ENCODE measurements around the gene NACC2.
"Not testable (repeated sequence)": the region's sequence is repeated elsewhere in the genome, so short reads cannot be mapped to it uniquely, and the experiment has no call there.

The NACC2 gene

DNA sequence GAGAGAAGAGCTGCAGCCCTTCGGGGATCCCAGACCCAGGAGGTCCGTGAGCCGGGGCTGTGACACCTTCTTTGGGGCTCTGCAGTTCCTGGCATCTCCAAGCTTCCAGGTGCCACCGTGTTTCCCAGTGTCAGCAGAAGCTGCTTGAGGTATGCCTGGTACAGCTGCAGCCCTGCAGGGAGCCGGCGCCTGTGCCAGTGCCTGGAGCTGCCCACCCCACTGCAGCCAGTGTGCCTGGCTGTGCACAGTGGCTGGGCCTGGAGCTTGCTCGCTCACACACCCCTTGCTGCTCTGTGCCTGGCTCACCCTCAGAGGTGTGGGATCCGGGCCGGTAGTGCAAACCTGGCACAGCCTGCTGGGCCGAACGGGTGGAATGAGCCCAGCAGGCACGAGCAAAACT lies 65.5 kb downstream of the NACC2 start:
- H3K27me3 ChIP-seq (ENCODE audit: control insufficient read depth, low read length), result no peaks in the 10 kb centered on the region
- TF ChIP-seq, protein P1, sequence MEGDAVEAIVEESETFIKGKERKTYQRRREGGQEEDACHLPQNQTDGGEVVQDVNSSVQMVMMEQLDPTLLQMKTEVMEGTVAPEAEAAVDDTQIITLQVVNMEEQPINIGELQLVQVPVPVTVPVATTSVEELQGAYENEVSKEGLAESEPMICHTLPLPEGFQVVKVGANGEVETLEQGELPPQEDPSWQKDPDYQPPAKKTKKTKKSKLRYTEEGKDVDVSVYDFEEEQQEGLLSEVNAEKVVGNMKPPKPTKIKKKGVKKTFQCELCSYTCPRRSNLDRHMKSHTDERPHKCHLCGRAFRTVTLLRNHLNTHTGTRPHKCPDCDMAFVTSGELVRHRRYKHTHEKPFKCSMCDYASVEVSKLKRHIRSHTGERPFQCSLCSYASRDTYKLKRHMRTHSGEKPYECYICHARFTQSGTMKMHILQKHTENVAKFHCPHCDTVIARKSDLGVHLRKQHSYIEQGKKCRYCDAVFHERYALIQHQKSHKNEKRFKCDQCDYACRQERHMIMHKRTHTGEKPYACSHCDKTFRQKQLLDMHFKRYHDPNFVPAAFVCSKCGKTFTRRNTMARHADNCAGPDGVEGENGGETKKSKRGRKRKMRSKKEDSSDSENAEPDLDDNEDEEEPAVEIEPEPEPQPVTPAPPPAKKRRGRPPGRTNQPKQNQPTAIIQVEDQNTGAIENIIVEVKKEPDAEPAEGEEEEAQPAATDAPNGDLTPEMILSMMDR (IDR thresholded peaks at IDR 0.05; ENCODE audit: low read depth, low read length, poor library complexity, severe bottlenecking), result no peak
- TF ChIP-seq EZH2phosphoT487 (IDR thresholded peaks at IDR 0.05; ENCODE audit: borderline replicate concordance, low read length), result no peak
- H3K4me2 ChIP-seq (ENCODE audit: low read length), result no peak overlapping the region
- no peaks in the 10 kb centered on the region for H3K9me2 ChIP-seq (replicated peaks; ENCODE audit: control insufficient read depth, low read length)
- no peaks in the 10 kb centered on the region for H4K20me1 ChIP-seq (ENCODE audit: control insufficient read depth, insufficient read depth, low read depth, low read length)
- H3K27ac ChIP-seq (ENCODE audit: low read depth, low read length), result no peak overlapping the region
- no peak overlapping the region for H3K4me3 ChIP-seq (ENCODE audit: low read length)
- no peaks in the 10 kb centered on the region for H3K79me2 ChIP-seq (ENCODE audit: control insufficient read depth, low read length)
- H3K4me1 ChIP-seq (ENCODE audit: control insufficient read depth, low read length), result no peaks in the 10 kb centered on the region
- no peaks in the 10 kb centered on the region for H3F3A ChIP-seq (ENCODE audit: control insufficient read depth, insufficient read depth)
- peaks cover 9% of the 10 kb centered on the region; the same call in 1 of the 2 replicates for H3K9me3 ChIP-seq (ENCODE audit: control insufficient read depth, insufficient read depth, low read length)
- H3K36me3 ChIP-seq (ENCODE audit: control insufficient read depth, low read length), result no peaks in the 10 kb centered on the region

DNA sequence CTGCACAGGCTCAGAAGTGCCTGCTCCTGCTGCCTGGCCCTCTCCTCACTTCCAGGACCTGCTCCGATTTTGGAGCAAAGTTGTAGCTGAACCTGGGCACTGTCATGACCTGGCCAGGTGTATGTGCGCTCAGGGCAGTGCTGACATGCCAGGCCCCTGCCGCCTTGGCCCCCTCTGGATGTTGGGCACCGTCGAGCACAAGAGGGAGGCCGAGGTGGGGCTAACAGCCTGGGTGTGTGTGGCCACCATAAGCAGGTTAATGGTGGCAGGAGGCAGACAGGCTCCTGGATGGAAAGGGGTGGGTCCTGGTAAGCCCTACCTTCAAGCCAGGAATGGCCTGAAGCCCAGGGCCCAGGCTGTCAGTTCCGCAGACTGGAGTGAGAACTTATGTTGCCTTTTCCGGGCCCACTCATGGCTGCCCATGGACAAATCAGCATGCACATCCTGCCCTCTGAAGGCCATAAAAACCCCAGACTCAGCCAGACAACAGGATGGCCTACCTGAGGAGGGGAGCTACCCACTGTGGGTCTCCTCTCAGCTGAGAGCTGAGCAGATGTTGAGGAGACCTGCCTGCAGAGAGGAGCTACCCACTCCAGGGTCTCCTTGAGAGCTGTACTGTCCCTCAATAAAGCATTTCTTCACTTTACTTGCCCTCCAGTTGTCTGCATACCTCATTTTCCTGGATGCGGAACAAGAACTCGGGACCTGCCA lies 66.2 kb downstream of the NACC2 start:
- no peak for TF ChIP-seq EZH2phosphoT487 (IDR thresholded peaks at IDR 0.05; ENCODE audit: borderline replicate concordance, low read length)
- TF ChIP-seq, protein P1 (IDR thresholded peaks at IDR 0.05; ENCODE audit: low read depth, low read length, poor library complexity, severe bottlenecking), result no peak
- Histone ChIP-seq H3K79me2 (ENCODE audit: control insufficient read depth, low read length) (no peaks in the 10 kb centered on the region), H3F3A (ENCODE audit: control insufficient read depth, insufficient read depth) (no peaks in the 10 kb centered on the region), H3K9me2 (replicated peaks; ENCODE audit: control insufficient read depth, low read length) (no peaks in the 10 kb centered on the region), H3K27ac (ENCODE audit: low read depth, low read length) (no peak overlapping the region), H3K4me2 (ENCODE audit: low read length) (no peak overlapping the region), H3K4me1 (ENCODE audit: control insufficient read depth, low read length) (no peaks in the 10 kb centered on the region), H3K4me3 (ENCODE audit: low read length) (no peak overlapping the region), H3K36me3 (ENCODE audit: control insufficient read depth, low read length) (no peaks in the 10 kb centered on the region), H4K20me1 (ENCODE audit: control insufficient read depth, insufficient read depth, low read depth, low read length) (no peaks in the 10 kb centered on the region), H3K27me3 (ENCODE audit: control insufficient read depth, low read length) (no peaks in the 10 kb centered on the region), H3K9me3 (ENCODE audit: control insufficient read depth, insufficient read depth, low read length) (peaks cover 9% of the 10 kb centered on the region; the same call in 1 of the 2 replicates)

DNA sequence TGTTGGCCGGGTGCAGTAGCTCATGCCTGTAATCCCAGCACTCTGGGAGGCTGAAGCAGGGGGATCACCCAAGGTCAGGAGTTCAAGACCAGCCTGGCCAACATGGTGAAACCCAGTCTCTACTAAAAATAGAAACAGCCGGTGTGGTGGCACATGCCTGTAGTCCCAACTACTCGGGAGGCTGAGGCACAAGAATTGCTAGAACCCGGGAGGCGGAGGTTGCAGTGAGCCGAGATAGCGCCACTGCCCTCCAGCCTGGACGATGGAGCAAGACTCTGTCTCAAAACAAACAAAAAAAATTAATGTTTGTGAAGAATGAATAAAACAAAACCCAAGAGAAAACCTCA lies 68.2 kb downstream of the NACC2 start:
- H3F3A ChIP-seq (ENCODE audit: control insufficient read depth, insufficient read depth); H3K9me2 ChIP-seq (replicated peaks; ENCODE audit: control insufficient read depth, low read length); H3K36me3 ChIP-seq (ENCODE audit: control insufficient read depth, low read length); H3K27ac ChIP-seq (ENCODE audit: low read depth, low read length); H3K4me3 ChIP-seq (ENCODE audit: low read length); H3K4me1 ChIP-seq (ENCODE audit: control insufficient read depth, low read length); H3K4me2 ChIP-seq (ENCODE audit: low read length); H3K79me2 ChIP-seq (ENCODE audit: control insufficient read depth, low read length); H4K20me1 ChIP-seq (ENCODE audit: control insufficient read depth, insufficient read depth, low read depth, low read length); H3K27me3 ChIP-seq (ENCODE audit: control insufficient read depth, low read length); H3K9me3 ChIP-seq (ENCODE audit: control insufficient read depth, insufficient read depth, low read length): not testable (repeated sequence)

DNA sequence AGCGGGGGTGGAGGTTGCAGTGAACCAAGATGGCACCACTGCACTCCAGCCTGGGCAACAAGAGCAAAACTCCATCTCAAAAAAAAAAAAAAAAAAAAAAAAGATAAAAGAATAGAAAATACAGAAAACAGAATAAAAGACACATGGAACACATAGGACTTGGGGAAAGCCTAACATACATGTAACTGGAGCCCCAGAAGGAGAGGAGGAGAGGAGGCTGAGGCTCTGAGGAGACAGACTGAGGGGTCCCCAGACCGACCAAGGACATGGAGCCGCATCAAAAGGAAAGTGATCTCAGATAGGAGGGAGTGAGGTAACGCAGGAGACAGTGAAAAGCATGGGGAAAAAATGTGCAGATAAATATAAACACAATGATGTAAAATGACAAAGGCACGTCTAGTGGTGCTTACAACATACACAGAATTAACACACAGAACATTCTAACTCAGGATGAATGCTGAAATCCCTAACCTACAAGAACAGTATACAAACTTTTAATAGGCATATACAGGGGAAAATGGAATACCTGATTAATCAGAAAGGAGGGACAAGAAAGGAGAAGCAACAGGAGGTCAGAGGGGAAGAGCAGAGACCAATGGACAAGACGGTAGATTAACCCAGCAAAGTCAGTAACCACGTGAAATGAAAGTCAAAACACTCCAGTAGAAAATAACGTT lies 68.7 kb downstream of the NACC2 start:
- Histone ChIP-seq H3K27ac (ENCODE audit: low read depth, low read length) (no peak overlapping the region), H4K20me1 (ENCODE audit: control insufficient read depth, insufficient read depth, low read depth, low read length) (no peaks in the 10 kb centered on the region), H3K27me3 (ENCODE audit: control insufficient read depth, low read length) (no peaks in the 10 kb centered on the region), H3K79me2 (ENCODE audit: control insufficient read depth, low read length) (no peaks in the 10 kb centered on the region), H3K4me2 (ENCODE audit: low read length) (no peak overlapping the region), H3K9me2 (replicated peaks; ENCODE audit: control insufficient read depth, low read length) (no peaks in the 10 kb centered on the region), H3K36me3 (ENCODE audit: control insufficient read depth, low read length) (no peaks in the 10 kb centered on the region), H3K4me1 (ENCODE audit: control insufficient read depth, low read length) (no peaks in the 10 kb centered on the region), H3K4me3 (ENCODE audit: low read length) (no peak overlapping the region), H3K9me3 (ENCODE audit: control insufficient read depth, insufficient read depth, low read length) (peaks cover 9% of the 10 kb centered on the region; the same call in 1 of the 2 replicates), H3F3A (ENCODE audit: control insufficient read depth, insufficient read depth) (no peaks in the 10 kb centered on the region)
- TF ChIP-seq, protein P1 (IDR thresholded peaks at IDR 0.05; ENCODE audit: low read depth, low read length, poor library complexity, severe bottlenecking), result no peak
- no peak for TF ChIP-seq EZH2phosphoT487 (IDR thresholded peaks at IDR 0.05; ENCODE audit: borderline replicate concordance, low read length)

All from DOHH2 (cell line).